Measurements from ENCODE around the gene BCOR. TPM values are rescaled to one million over a fixed set of nuclear protein-coding genes. Genes with fewer than 3 reads are reported as not detected.

The BCOR gene
- total RNA-seq, 1 experiment from 2014 or later, result 134 TPM

DNA sequence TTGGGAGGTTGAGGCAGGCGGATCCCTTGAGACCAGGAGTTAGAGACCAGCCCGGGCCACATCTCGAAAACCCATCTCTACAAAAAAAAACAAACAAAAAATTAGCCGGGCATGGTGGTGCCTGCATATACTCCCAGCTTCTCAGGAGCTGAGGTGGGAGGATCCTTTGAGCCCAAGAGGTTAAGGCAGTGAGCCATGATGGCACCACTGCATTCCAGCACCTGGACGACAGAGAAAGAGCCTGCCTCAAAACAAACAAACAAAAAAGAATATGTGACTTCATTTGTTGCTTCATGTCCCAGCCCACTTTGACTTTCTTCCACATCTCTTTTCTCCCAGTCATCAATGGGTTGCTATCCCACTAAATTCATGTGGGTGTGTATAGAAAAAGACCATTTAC, 79.7 kb downstream of the BCOR start:
- H2BK120ac ChIP-seq (ENCODE audit: low read depth, low read length, poor library complexity, severe bottlenecking), result no peak overlapping the region
- DNase-seq, result no peak
- peaks cover 7% of the 10 kb centered on the region for H3K23me2 ChIP-seq (ENCODE audit: insufficient read length, low read depth, low read length, poor library complexity, severe bottlenecking)
- H2AK5ac ChIP-seq (ENCODE audit: insufficient read length, low read length), result no peak overlapping the region
- no peak overlapping the region for H4K8ac ChIP-seq (replicated peaks; ENCODE audit: insufficient read length, low read depth, low read length)
- no peak overlapping the region for H3K4me2 ChIP-seq (ENCODE audit: insufficient read depth, insufficient read length, low read length)
- TF ChIP-seq, protein P1, sequence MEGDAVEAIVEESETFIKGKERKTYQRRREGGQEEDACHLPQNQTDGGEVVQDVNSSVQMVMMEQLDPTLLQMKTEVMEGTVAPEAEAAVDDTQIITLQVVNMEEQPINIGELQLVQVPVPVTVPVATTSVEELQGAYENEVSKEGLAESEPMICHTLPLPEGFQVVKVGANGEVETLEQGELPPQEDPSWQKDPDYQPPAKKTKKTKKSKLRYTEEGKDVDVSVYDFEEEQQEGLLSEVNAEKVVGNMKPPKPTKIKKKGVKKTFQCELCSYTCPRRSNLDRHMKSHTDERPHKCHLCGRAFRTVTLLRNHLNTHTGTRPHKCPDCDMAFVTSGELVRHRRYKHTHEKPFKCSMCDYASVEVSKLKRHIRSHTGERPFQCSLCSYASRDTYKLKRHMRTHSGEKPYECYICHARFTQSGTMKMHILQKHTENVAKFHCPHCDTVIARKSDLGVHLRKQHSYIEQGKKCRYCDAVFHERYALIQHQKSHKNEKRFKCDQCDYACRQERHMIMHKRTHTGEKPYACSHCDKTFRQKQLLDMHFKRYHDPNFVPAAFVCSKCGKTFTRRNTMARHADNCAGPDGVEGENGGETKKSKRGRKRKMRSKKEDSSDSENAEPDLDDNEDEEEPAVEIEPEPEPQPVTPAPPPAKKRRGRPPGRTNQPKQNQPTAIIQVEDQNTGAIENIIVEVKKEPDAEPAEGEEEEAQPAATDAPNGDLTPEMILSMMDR (conservative IDR thresholded peaks at IDR 0.05), result no peak
- H3K23ac ChIP-seq (ENCODE audit: insufficient read length, low read depth, low read length), result no peak overlapping the region
- Mint-ChIP-seq H3K27me3 (ENCODE audit: low read depth) (peaks cover 31% of the 10 kb centered on the region), H3K36me3 (ENCODE audit: insufficient read depth in 1 of 3, low read depth in 3 of 3) (0 out of 7 replicates have a peak, but pooled peaks cover 0 to 2% (median 0%) of the 10 kb centered on the region in 3 experiments), H3K9me3 (peaks cover 39 to 46% of the 10 kb centered on the region in 2 experiments), H3K4me1 (peaks cover 4 to 12% of the 10 kb centered on the region in 2 experiments), H3K27ac (no peak overlapping the region), H3K4me3 (no peak overlapping the region)
- H3K14ac ChIP-seq (ENCODE audit: insufficient read depth, low read length), result no peak overlapping the region
- H3K27me3 ChIP-seq (ENCODE audit: insufficient read depth, low read length), result peaks cover 7% of the 10 kb centered on the region; the same call in 1 of the 2 replicates
- no peak overlapping the region for H4K5ac ChIP-seq (ENCODE audit: insufficient read length, low read depth, low read length)
- peaks cover 3% of the 10 kb centered on the region; the same call in 1 of the 2 replicates for H3K4me1 ChIP-seq (ENCODE audit: insufficient read depth, low read length)
- no peak overlapping the region for H2AFZ ChIP-seq (ENCODE audit: low read length)
- no peak overlapping the region for H4K91ac ChIP-seq (ENCODE audit: insufficient read length, low read depth, low read length)
- peaks cover 4% of the 10 kb centered on the region for H3K9me3 ChIP-seq (ENCODE audit: control insufficient read depth, low read depth, low read length)
- H3K27ac ChIP-seq (ENCODE audit: insufficient read length, low read depth, low read length), result no peak overlapping the region
- no CpG with 5 or more reads among the region's 5 CpGs for WGBS (ENCODE audit: extremely low coverage, insufficient read length, low lambda C conversion rate)
- no peak overlapping the region for H3T11ph ChIP-seq (ENCODE audit: low read length)
- no peak overlapping the region for H2BK5ac ChIP-seq (ENCODE audit: insufficient read length, low read length)
- no peak overlapping the region for H2BK15ac ChIP-seq (ENCODE audit: low read depth, low read length)
- no peaks in the 10 kb centered on the region for H3K79me1 ChIP-seq (ENCODE audit: insufficient read depth, low read depth, low read length, poor library complexity, severe bottlenecking)
- H4K20me1 ChIP-seq (ENCODE audit: control insufficient read depth, insufficient read depth, insufficient read length), result no peaks in the 10 kb centered on the region
- no peak overlapping the region for H3K56ac ChIP-seq (ENCODE audit: insufficient read length, low read depth, low read length)
- no peaks in the 10 kb centered on the region for H3K79me2 ChIP-seq (ENCODE audit: insufficient read depth, low read length)
- H3K18ac ChIP-seq (ENCODE audit: insufficient read length, low read depth, low read length), result no peak overlapping the region
- H3K9ac ChIP-seq (ENCODE audit: extremely low read depth, insufficient read length, low read length), result no peak overlapping the region
- no peak overlapping the region for H2BK20ac ChIP-seq (ENCODE audit: low read depth, low read length, poor library complexity, severe bottlenecking)
- no peak overlapping the region for H3K4ac ChIP-seq (ENCODE audit: low read depth, low read length)
- no peak overlapping the region for H2BK12ac ChIP-seq (ENCODE audit: insufficient read length, low read depth, low read length)

All from H9 (cell line).